GM20000 (cell line): ENCODE data around the gene TTLL1.

Experiments used
- DNase-seq: peaks from one replicate; pipeline ENCODE4 v3.0.0; 2012; ENCODE audit warnings: low spot score
- CTCF ChIP-seq: IDR thresholded peaks from 2 replicates; pipeline ENCODE4 v1.5.1; 2012; ENCODE audit warnings: mild to moderate bottlenecking, control low read depth; ENCODE audit errors: extremely low read depth, missing control alignments

Gene TTLL1

GRCh38 chr22:42991010-42991651, 98.1 kb downstream of the TTLL1 start:
- no peak for TF ChIP-seq CTCF
- DNase-seq = peak; percentile 13

GRCh38 chr22:42990131-42990838, 98.9 kb downstream of the TTLL1 start:
- no peak for TF ChIP-seq CTCF
- DNase-seq = no peak
